NCI-H146 treated with DMSO at 0.1 percent for 48 hours (cell line): ENCODE results near the gene PSAPL1.

Experiments used
- DNase-seq: peaks from one replicate; lab custom pipeline; 2025; ENCODE audit not compliant: unreplicated experiment; lab: John Stamatoyannopoulos, UW

The PSAPL1 gene

DNA sequence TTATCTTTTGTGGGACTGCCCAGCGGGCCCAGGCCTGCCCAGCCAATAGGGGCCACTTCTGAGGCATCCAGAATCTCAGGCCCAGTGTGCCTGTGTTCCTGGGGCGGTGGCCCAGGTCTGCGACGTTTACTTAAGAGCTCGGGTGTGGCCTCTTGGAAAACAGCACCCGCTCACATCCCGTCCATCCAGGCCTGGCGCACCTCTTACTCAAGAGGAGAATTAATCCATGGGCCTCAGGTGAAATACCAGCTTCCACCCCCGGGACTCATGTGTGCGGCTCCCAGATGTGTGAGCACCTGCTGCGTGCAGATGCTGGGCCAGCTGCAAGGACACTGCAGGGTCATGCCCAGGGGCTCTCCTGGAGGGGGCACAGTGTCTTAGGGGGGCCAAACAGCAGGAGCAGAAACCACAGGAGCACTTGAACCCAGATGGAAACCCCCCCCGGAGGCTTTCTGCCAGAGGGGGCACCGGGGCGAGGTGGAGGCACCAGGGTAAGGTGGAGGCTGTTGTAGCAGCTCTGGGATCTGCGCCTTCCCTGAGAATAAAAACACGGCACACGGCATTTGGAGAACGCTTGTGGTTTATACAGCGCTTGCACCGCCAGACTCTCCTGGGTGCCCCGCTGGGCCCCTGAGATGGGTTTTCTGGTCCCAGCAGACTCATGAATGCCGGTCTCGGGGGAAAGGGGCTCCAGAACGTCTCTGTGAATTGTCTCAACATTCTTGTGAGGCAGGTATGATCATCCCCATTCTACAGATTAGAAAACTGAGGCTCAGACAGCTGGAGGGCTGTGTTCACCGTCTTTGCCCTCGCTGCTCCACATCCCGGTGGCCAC is 2.8 kb downstream of the PSAPL1 start:
- no peak for DNase-seq

DNA sequence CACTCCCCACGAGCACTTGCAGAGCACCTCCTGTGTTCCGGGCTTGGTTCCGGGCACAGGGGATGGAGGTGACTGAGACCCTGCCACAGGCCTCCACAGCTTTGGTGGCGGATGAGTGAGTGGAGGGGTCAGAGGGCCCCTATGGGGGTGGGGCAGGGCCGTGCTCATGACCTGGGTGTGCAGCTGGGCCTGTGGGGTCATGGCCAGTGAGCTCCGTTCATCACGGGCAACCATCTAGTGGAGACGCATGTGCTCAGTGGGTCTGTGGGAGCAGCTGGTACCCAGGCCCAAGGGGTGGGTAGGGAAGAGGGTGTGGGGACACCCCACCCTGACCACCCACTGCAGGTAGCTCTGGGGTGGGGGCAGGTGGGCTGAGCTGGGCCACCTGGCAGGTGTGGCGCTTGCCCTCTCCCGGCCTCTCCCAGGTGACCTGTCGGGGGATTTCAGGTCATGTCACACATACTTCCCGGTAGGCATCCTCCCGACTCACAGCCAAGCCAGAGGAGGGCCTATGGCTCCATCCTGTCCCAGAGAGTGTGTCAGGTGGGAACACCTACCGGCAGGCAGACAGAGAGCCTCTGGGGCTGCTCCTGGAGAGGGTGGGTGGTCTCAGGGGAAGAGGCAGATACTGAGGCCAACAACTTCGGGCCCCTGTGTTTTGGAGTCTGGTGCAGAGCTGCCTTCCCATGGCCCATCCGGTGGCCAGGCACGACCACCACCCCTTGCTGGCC is 3.6 kb downstream of the PSAPL1 start:
- DNase-seq: no peak

DNA sequence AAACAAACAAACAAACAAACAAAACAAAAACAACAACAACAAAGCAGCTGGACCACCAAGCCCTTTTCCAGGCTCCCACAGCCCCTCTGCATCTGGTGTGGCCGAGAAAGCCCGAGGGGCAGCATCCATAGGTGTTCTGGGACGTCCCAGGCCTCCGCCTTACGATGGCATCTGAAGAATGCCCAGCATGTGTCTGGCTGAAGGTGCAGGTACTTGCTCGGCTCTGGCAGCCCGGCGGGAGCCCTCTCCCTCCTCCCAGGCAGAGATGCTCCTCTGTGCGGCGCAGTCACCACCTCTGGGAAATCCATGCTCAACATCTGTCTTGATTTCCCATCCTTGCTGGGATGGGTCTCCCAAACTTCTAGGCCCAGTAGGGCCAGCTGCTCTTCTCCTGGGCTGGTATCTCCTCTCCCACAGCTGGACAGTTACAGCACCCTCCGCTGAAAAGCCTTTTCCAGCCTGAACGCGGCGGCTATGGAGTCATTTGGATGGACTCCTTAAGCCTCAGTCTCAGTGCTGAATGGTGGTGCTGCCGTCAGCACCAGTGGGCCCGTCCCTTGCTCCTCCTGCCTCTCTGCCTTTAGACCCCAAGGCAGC is 4.3 kb downstream of the PSAPL1 start:
- no peak for DNase-seq

DNA sequence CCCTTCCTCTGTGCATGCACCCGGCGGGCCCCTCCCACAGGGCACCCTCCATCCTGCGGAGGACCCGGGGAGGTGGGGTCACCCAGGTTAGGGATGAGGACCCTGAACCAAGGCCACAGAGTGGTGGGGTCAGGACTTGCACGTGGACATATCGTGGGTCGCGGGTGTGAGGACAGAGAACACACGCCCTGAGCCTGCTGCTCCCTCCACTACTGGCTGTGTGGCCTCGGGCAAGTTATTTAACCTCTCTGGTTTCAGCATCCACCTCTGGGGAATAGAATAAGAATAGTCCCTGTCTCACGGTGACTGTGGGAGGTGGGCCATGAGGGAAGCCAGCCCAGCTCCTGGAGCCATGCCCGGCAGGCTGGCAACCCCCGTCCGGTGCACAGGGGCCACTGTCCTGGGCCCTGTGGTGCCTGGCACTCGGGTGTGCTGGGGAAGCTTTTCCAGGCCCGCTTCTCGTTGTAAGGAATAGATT is 5.1 kb downstream of the PSAPL1 start:
- no peak for DNase-seq

DNA sequence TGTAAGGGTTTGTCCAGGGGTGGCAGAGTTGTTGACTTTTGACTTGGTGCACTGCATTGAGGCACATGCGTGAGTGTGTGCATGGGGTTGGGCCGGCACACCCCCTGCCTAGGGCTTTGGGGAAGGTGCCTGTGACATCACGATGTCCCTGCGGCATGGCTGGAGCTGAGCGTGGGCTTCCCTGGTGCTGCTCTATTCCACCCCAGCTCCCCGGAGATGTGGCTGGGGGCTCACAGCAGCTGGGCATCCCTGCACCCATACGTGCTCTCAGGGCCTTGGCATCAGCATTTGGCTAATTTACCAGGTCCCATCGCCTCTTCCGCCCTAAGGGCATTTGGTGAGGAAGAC is 5.7 kb downstream of the PSAPL1 start:
- DNase-seq: no peak

DNA sequence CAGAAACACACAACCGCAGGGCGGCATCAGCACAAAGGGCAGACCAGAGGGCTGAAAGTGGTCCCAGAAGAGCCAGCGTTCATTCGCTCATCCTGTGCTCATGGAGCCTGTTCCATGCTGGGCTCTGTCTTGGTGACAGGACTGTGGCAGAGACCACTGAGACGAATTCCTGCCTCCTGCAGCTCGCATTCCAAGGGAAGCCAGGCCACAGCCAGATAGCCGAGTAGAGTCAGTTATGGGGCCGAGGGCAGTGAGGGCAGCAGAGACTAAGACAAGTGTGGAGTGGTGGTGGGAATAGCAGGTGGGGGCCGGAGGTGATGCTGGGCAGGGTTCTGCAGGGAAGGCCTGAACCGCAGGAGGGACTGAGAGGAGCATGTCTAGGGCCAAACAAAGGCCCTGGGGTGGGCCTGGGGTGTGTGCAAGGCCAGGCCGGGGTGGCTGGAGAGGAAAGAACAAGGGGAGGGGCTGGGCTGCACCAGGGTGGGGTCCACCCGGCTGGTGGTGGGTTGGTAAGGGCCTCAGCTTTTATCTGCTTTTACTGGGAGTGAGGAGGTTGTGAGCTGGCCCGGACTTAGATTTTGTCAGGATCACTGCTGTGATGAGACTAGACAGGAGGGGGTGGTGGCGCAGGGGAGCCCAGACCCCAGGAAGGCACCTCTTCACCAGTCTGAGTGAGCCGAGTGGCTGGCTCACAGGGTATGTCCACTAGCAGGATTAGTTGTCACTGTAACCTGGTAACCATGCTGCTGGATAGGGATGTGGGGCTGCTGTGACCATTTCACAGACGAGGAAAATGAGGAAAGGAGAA is 6.3 kb downstream of the PSAPL1 start:
- DNase-seq: no peak

DNA sequence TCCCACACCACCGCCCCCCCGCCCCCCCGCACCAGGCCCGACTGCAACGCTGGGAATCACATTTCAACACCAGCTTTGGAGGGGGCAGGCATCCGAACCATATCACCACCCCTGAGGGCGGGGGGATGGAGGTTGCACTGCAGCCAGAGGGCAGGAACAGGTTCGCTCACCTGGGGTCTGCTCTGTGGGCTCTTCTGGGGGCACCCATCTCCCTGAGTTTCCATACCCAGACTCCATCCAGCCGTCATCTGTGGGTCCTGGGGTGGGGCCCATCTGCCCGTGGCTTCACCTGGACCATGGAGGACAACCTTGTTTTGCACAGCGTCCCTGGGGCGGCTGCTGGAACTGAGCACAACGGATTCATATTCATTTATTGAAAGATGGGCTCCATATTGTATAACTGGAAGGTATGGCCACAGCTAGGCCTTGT is 6.9 kb downstream of the PSAPL1 start:
- no peak for DNase-seq

DNA sequence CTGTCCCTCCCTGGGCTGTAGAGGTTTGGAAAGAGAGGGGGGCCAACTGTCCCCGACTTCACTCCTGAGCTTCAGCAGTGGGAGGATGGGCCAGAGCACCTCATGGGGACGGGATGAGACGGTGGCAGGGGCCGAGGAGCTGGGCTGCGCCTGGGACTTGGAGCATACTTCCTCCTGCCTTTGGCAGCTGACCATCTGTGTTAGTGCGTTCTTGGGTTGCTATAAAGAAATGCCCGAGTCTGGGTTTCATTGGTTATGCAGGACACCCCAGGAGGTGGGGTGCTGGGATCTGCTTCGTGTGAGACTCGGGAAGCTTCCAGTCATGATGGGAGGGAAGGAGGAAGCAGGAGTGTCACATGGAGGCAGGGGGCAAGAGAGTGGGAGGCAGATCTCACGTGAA is 7.4 kb downstream of the PSAPL1 start:
- DNase-seq: no peak

DNA sequence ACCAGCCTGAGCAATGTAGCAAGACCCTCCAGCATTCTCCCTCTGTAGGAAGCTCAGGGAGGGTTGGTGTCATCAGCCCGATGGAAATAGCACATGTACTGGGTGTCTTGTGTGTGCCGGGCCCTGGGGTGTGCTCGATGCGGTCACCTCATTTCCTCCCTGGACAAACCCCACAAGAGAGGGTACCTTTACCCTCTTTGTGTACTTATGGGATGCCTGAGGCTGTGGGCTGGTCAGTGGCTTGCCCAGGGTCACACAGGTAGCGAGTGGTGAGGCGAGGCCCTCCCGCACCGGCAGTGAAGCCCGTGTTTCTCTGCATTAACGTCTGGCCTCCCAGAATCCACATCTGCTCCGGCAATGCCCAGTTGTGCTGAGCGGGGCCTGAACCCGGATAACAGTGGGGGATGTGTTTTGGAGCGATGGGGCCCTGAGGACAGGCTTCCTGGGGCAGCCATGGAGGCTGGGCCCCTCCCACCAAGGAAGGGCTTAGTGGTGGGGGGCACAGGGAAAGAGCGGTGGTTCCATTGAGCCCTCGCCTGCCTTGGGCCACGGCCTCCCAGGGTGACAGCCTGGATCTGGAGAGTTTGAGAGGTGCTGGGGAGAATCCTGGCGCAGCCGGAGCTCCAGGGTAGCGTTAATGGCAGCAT is 8.1 kb downstream of the PSAPL1 start:
- DNase-seq: no peak

DNA sequence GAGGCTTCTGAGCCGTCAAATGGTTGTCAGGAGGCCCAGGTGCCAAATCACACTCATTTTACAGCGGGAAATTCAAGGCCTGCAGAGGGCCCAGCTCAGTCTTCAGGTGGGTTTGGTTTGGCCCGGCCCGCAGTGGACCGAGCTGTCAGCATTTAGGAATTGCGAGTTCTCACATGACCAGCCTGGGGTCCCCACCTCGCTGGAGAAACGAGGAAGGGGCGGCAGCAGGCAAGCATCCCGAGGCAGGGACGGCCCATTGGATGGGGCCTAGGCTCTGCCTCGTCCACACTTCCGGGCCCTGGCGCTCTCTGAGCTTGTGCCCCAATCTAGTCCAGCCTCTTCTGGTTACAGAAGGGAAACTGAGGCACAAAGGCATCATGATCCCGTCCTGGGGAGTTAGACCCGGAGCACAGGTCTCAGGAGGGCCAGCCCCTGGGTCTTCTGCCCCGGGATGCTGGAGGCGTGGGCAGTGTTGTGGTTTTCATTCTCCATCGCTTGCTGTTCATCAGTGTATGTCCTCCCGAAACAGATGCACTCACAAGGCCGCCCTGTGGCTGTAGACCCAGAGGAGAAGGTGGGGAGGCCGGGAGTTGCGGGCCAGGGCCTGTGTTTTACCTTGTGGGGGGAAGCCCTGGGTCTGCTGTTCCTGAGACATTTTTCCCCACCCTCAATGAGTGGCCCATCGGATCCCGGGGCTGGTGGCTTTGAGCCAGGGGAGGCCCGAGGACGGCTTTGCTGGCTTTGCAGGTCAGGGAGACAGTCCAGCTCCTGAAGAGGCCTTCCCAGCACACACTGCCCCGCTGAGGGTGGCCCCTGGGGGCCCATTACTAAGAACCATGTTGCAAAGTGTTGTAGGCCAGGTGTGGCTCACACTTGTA is 8.9 kb downstream of the PSAPL1 start:
- DNase-seq: no peak

DNA sequence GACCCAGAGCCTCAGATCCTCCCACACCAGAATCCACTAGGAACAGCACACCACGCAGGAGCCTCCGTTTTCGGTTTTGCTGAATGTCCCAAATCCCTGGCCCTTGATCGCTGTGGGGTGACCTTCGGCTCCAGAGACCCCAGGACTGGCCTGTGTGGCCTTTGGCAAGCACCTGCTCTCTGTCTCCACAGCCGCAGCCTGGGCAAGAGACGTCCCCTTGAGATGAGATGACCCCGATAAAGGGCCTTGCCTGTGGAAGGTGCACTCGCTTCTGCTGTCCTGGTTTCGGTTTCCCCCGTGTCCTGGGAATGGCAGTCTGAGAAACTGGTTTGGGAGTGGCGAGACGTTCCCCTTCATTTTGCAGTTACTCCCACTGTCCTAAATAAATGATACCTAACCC is 9.6 kb downstream of the PSAPL1 start:
- no peak for DNase-seq

DNA sequence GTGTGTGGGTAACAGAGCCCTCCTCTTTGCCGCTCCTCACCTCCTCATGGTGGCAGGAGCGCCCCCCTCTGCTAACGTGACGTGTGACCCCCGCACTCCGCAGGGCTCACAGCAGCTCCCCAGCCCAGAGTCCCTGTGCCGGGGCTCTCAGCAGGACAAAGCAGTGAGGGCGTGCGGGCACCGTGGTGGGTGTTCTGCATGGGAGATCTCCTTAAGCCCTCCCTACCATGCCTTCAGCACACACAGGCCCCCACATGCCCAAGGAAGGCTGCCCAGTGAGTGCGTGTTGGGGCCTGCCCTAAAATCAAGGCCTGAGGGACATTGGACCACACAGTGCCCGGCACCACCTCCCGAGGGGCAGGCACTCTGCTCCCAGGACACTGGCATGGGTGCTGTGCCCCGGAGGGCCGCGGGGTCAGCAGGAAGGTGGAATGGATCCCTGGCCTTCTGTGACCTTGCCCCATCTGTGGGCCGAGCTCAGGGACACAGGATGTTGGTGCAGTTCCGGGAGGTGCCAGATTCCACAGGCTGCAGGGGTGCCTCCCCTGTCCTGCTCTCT is 10.1 kb downstream of the PSAPL1 start:
- no peak for DNase-seq

DNA sequence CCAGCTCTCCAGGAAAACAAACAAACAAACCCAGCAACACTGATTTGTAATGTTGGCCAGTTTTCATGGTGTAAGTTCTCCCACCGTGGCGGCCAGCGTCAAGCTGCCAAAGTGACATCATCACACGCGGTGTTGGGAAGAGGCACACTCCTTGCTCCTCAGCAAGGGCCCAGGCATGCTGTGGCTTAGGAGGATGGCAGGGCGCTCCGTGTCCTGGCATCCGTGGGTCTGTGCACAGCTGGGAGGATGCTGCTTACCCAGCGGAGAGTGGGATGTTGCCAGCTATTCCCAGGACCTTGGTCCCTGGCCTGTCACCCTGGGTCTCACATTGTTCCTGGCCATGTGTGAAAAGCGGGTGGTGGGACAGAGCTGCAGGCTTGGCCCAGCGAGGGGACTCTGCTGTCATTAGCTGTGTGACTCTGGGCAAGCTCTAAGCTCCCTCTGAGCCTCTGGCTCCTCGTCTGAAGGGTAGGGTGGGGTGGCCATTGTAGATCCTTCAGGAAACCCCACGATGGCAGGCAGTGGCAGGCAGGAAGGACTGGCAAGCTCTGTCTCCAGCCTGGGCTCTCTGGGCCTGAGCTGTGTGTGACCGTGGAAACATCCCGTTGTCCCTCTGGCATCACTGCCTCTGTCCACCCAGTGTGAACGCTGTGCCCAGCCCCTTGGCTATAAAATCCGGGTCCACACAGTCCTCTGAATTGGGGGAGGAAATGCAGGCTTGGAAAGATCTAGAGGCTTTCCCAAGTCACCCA is 10.8 kb downstream of the PSAPL1 start:
- no peak for DNase-seq

DNA sequence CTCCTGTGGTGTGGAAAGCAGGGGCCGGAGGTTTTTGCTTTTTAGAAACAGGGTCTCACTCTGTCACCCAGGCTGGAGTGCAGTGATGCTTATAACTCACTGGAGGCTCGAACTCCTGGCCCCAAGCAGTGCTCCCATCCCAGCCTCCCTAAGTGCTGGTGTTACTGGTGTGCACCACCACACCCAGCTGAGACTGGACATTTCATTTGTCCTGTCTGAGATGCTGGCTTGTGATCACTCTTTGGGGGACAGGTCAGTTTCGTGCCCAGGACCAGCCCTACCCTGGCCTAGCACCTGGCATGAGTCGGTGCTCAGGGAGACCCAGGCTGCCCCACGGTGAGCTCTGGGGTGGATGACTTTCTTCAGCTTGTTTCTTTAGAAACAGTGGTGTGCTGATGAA is 11.3 kb downstream of the PSAPL1 start:
- DNase-seq: no peak

DNA sequence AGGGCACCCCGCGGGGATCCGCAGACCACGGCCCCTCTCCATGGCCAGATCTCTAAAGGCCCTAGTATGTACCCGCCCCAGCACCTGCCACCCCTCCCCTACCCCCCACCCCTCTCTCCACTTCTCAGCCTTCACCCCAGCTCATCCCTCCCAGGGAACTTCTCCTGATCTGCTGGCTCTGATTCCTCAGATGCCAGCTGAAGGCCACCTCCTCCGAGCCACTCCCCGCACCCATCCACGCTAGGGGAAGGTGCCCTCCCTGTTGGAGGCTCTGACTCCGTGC is 11.9 kb downstream of the PSAPL1 start:
- DNase-seq: no peak

DNA sequence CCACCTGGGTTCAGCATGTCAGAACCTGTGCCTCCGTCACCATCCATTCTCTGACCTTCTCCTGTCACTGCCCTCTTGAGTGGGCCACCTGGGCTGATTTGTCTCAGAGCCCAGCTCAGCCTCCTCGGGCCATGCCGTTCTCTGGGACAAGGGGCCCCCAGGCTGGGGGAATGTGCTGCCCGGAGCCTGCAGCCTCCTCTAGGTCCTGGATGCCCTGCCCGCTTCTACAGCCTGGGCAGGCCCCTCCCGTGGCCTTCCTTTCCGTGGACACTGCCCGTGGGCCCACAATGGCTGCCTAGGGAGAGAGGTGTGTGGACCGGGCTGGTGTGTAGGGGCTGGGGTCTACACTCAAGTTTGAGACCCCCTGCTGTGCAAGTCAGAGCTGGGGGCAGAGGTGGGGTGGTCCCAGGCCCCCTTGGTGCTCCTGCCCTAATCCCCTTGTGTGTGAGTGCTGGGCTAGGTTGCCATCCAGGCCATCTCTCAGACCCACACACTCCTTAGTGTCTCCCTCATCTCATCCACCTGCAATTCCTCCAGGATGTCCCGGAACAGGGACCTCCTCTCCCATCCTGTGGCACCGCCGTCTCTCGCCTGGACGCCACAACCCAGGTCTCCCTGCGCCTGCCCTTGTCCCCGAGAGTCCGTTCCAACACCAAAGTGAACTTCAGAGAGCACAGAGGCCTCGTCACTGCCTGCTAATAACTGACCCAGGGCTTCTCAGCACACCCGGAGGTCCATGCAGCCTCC is 12.4 kb downstream of the PSAPL1 start:
- no peak for DNase-seq

DNA sequence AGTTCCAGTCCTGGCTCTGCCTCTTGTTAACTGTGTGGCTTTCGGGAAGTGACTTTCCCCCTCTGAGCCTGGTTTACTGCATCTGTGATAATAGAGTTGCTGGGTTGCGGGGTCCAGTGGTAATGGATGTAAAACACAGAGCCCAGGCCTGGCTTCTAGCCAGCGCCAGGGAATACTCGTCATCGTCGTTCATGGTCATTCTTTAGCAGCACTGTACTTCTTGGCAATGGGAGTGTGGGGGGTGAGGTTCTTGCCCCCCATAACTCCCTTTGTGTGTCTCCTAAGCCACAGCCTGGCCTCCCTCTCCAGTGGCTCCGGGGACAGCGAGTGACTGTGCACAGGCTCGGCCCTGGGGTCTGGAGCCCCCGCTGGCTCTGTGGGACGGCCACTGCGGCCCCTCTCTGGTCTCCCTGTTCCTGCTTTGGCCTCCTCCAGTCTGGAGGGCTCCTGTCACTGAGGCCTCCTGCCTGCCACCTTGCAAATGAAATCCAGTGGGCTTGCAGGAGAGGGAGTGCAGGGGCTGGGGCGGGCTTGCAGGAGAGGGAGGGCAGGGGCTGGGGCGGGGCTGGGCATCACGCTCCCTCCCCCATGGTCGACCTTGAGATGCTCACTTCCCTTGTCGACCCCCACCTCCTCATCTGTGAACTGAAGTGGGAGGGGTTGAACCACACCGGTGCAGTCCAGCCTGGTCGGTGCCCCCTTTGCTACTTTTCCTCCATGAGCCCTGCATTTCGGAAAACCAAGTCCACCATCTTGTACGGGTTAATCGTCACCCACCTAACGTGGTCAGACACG is 13.2 kb downstream of the PSAPL1 start:
- no peak for DNase-seq

DNA sequence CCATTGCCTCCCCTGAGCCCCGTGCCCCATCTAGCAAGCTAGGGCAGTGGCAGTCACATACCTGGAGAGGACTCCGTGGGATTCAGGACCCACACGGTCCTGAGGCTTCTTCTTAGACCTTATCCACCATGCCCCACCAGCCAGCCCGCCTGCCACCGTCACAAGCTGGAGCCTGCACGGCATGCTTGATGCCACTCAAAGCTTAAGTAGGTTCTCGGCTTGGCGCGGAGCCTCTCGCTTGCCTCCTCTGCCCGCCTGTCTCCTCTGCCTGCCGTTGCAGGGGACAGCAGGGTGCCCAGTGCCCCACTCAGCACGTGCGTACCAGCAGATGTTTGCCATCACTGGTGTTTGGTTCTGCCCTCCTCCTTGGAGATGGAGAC is 14.1 kb downstream of the PSAPL1 start:
- DNase-seq: no peak
